HFFc6 (cell line): ENCODE measurements around the gene SLC46A1. TPM values are rescaled to one million over a fixed set of nuclear protein-coding genes. Genes with fewer than 3 reads are reported as not detected.

Source experiments
- DNase-seq: peaks from one replicate; pipeline ENCODE4 v3.0.0-alpha.2; 2018
- H3K27ac Mint-ChIP-seq: 2 replicates; pipeline ENCODE4 v1.8.0; 2020; ENCODE audit warnings: mild to moderate bottlenecking, mixed read lengths
- H3K27me3 Mint-ChIP-seq: 2 replicates; pipeline ENCODE4 v1.8.0; 2021; ENCODE audit warnings: mild to moderate bottlenecking, moderate library complexity, mixed read lengths; ENCODE audit not compliant: insufficient read depth
- H3K36me3 Mint-ChIP-seq: 2 replicates; pipeline ENCODE4 v1.8.0; 2021; ENCODE audit warnings: low read depth, mixed read lengths
- H3K4me1 Mint-ChIP-seq: 2 replicates; pipeline ENCODE4 v1.8.0; 2020; ENCODE audit warnings: low read depth, mixed read lengths
- H3K4me3 Mint-ChIP-seq: 2 replicates; pipeline ENCODE4 v1.8.0; 2020; ENCODE audit warnings: mild to moderate bottlenecking, moderate library complexity, mixed read lengths
- H3K9me3 Mint-ChIP-seq: 2 replicates; pipeline ENCODE4 v1.8.0; 2020; ENCODE audit warnings: mild to moderate bottlenecking, mixed read lengths
- total RNA-seq, 6 experiments: library from RNA; stranded (reverse); fragmentation: NEBNext Ultra II Directional; extraction: Animal tissue kit (Norgen Biotek cat#: 25700); gene quantifications; 2 replicates in 1 of 6; 3 replicates in 5 of 6; pipeline ENCODE4 v1.2.3, GENCODE V29; 2021
- TF ChIP-seq, protein P1 (sequence below): fragments of 200-600 bp; sonication (generic); IDR thresholded peaks from 2 replicates; pipeline ENCODE4 v1.5.0; 2021; ENCODE audit warnings: antibody characterized with exemption, mild to moderate bottlenecking

The SLC46A1 gene
- total RNA-seq, 6 experiments from 2014 or later = 4.3 to 6.7 (median 6.4) TPM

- H3K4me3 Mint-ChIP-seq = no peak overlapping the region
- no peak overlapping the region for H3K27ac Mint-ChIP-seq
- peaks cover 19% of the 10 kb centered on the region for H3K36me3 Mint-ChIP-seq
- H3K4me1 Mint-ChIP-seq = peaks cover 22% of the 10 kb centered on the region
- H3K27me3 Mint-ChIP-seq = no peaks in the 10 kb centered on the region; the same call in 1 of the 2 replicates
- no peak for DNase-seq
- TF ChIP-seq, protein P1, sequence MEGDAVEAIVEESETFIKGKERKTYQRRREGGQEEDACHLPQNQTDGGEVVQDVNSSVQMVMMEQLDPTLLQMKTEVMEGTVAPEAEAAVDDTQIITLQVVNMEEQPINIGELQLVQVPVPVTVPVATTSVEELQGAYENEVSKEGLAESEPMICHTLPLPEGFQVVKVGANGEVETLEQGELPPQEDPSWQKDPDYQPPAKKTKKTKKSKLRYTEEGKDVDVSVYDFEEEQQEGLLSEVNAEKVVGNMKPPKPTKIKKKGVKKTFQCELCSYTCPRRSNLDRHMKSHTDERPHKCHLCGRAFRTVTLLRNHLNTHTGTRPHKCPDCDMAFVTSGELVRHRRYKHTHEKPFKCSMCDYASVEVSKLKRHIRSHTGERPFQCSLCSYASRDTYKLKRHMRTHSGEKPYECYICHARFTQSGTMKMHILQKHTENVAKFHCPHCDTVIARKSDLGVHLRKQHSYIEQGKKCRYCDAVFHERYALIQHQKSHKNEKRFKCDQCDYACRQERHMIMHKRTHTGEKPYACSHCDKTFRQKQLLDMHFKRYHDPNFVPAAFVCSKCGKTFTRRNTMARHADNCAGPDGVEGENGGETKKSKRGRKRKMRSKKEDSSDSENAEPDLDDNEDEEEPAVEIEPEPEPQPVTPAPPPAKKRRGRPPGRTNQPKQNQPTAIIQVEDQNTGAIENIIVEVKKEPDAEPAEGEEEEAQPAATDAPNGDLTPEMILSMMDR = no peak
- H3K9me3 Mint-ChIP-seq = no peaks in the 10 kb centered on the region
These were observed 13.5 kb downstream of the SLC46A1 start for GRCh38 chr17:28392491-28392890.

DNA sequence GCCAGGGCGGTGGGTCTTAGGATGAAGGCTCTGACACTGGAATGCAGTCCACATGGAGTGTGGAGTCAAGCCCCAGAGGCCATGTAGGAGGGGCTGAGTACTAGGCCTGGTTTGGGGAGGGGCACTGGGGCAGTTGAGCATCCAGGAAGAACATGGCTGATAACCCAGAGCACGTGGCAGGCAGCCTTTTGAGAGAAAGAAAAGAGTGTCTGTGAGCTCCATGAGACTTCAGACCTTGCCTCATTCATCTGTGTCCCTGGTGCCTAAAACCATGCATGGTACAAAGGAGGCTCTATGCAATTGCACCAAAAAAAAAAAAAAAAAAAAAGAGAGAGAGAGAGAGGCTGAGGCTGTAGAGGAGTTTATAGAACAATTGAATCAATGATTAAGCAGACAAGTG is 14.6 kb downstream of the SLC46A1 start:
- H3K36me3 Mint-ChIP-seq = peaks cover 20% of the 10 kb centered on the region
- no peak for DNase-seq
- TF ChIP-seq, protein P1 = no peak
- H3K4me1 Mint-ChIP-seq = peaks cover 22% of the 10 kb centered on the region
- H3K27me3 Mint-ChIP-seq = no peaks in the 10 kb centered on the region; the same call in 1 of the 2 replicates
- no peak overlapping the region for H3K4me3 Mint-ChIP-seq
- H3K27ac Mint-ChIP-seq = no peak overlapping the region; the same call in 1 of the 2 replicates
- H3K9me3 Mint-ChIP-seq = no peaks in the 10 kb centered on the region

DNA sequence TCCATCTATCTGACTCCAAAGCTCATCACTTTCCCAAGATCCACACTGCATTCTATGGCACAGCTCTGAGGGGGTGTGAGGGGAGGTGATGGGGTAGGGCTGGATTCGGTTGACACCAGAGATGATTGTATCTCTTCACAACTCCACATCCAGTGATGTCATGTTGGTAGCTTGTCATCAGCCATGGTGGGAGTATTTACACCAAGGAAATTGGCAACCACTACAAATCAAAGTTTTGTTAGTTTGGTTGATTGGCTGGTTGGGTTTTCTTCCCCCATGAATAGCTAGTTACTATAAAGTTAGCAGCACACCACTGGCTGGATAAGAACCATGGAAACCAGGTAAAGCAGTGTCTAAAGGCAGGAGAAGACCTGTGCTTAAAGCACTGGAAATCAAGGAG is 15.0 kb downstream of the SLC46A1 start:
- Mint-ChIP-seq H3K36me3 (peaks cover 20% of the 10 kb centered on the region), H3K4me3 (no peak overlapping the region), H3K27me3 (no peaks in the 10 kb centered on the region; the same call in 1 of the 2 replicates), H3K4me1 (peaks cover 22% of the 10 kb centered on the region), H3K9me3 (no peaks in the 10 kb centered on the region), H3K27ac (no peak overlapping the region; the same call in 1 of the 2 replicates)
- TF ChIP-seq, protein P1 = no peak
- no peak for DNase-seq

DNA sequence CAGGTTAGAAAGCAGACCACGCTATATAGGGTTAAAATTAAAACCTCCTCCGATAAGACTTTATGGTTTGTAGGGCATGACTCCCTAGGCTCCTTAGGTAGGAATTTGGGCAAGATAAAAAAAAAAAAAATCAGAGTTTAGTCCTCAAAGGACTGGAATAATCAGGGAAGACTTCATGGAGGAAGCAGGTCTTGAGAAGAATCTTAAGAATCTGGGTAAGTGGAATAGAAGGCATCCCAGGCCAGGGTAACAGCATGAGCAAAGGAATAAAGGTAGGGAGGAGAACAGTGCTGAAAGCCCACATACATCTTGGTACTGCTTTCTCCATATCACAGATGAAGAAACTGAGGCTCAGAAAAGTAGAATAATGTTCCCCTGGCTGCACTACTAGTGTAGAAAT is 15.4 kb downstream of the SLC46A1 start:
- TF ChIP-seq, protein P1 = no peak
- Mint-ChIP-seq H3K4me1 (peaks cover 21% of the 10 kb centered on the region), H3K27me3 (no peaks in the 10 kb centered on the region; the same call in 1 of the 2 replicates), H3K4me3 (no peak overlapping the region), H3K36me3 (peaks cover 20% of the 10 kb centered on the region), H3K9me3 (no peaks in the 10 kb centered on the region), H3K27ac (no peak overlapping the region)
- DNase-seq = no peak

DNA sequence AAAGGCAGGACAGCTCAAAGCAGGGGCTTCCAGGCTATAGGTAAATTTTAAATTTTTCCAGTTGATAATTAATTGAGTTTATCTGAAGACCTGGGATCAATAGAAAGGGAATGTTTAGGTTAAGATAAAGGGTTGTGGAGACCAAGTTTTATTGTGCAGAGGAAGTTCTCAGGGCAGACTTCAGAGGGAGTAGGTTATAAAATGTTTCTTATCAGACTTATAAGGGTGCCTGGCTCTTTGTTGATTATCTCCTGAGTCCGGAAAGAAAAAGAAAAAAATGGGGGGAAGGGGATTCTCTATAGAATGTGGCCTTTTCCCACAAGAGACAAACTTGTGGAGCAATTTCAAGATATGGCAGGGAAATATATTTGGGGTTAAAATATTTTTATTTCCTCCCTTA is 15.9 kb downstream of the SLC46A1 start:
- Mint-ChIP-seq H3K4me1 (peaks cover 17% of the 10 kb centered on the region), H3K27ac (no peak overlapping the region), H3K9me3 (no peaks in the 10 kb centered on the region), H3K36me3 (peaks cover 20% of the 10 kb centered on the region), H3K27me3 (no peaks in the 10 kb centered on the region; the same call in 1 of the 2 replicates), H3K4me3 (no peak overlapping the region)
- no peak for DNase-seq
- TF ChIP-seq, protein P1 = no peak

GRCh38 chr17:28388106-28388505 is 17.9 kb downstream of the SLC46A1 start:
- no peaks in the 10 kb centered on the region for H3K9me3 Mint-ChIP-seq

More at GRCh38 chr17:28388106-28388505, 17.9 kb downstream of the SLC46A1 start:
- DNase-seq = no peak
- Mint-ChIP-seq H3K4me3 (no peak overlapping the region), H3K27me3 (no peaks in the 10 kb centered on the region; the same call in 1 of the 2 replicates), H3K4me1 (no peaks in the 10 kb centered on the region), H3K27ac (no peak overlapping the region), H3K36me3 (peaks cover 25% of the 10 kb centered on the region)
- TF ChIP-seq, protein P1 = no peak
